ENCODE measurements around the gene OR52N1. TPM values are rescaled to one million over a fixed set of nuclear protein-coding genes. Genes with fewer than 3 reads are reported as not detected.

OR52N1 gene
- total and polyA plus RNA-seq, 5 donors = not detected

Other genes starting within 250 kb of the OR52N1 start
- not detected for gene OR52H1, start 242.7 kb downstream of the OR52N1 start, total RNA-seq
- not detected for gene OR52H1, start 242.7 kb downstream of the OR52N1 start, polyA plus RNA-seq
- gene OR52B6, start 210.4 kb downstream of the OR52N1 start, total RNA-seq = not detected
- gene OR52B6, start 210.4 kb downstream of the OR52N1 start, polyA plus RNA-seq = not detected
- gene TRIM6, start 194.6 kb downstream of the OR52N1 start, total RNA-seq = 1 to 10 TPM in 3 of 4 donors, under 1 TPM in 1; 0.81 to 2.4 (median 2.0) TPM
- 1.1 TPM for gene TRIM6, start 194.6 kb downstream of the OR52N1 start, polyA plus RNA-seq
- 1 to 10 TPM; 2.5 to 3.5 (median 2.9) TPM for gene TRIM34, start 166.3 kb downstream of the OR52N1 start, total RNA-seq
- gene TRIM34, start 166.3 kb downstream of the OR52N1 start, polyA plus RNA-seq = 1.8 TPM
- gene TRIM5, start 106.2 kb downstream of the OR52N1 start, total RNA-seq = 10 to 100 TPM in 2 of 4 donors, 1 to 10 TPM in 2; 7.9 to 11.7 (median 9.6) TPM
- 6.3 TPM for gene TRIM5, start 106.2 kb downstream of the OR52N1 start, polyA plus RNA-seq
- 10 to 100 TPM; 23.1 to 24.2 (median 24.1) TPM for gene TRIM22, start 101.5 kb downstream of the OR52N1 start, total RNA-seq
- 14.4 TPM for gene TRIM22, start 101.5 kb downstream of the OR52N1 start, polyA plus RNA-seq
- not detected for gene OR56B1, start 54.8 kb downstream of the OR52N1 start, total RNA-seq
- gene OR56B1, start 54.8 kb downstream of the OR52N1 start, polyA plus RNA-seq = not detected
- gene OR52N4, start 37.0 kb downstream of the OR52N1 start, total RNA-seq = not detected
- gene OR52N4, start 37.0 kb downstream of the OR52N1 start, polyA plus RNA-seq = not detected
- not detected for gene OR52N5, start 7.9 kb downstream of the OR52N1 start, total RNA-seq
- gene OR52N5, start 7.9 kb downstream of the OR52N1 start, polyA plus RNA-seq = not detected
- not detected for gene OR52N2, start 17.7 kb upstream of the OR52N1 start, total RNA-seq
- gene OR52N2, start 17.7 kb upstream of the OR52N1 start, polyA plus RNA-seq = not detected
- not detected for gene OR52E6, start 50.6 kb upstream of the OR52N1 start, total RNA-seq
- gene OR52E6, start 50.6 kb upstream of the OR52N1 start, polyA plus RNA-seq = not detected
- not detected for gene OR52E8, start 66.4 kb upstream of the OR52N1 start, total RNA-seq
- not detected for gene OR52E8, start 66.4 kb upstream of the OR52N1 start, polyA plus RNA-seq
- gene OR52E4, start 89.4 kb upstream of the OR52N1 start, total RNA-seq = not detected
- not detected for gene OR52E4, start 89.4 kb upstream of the OR52N1 start, polyA plus RNA-seq
- gene OR52E5, start 101.9 kb upstream of the OR52N1 start, total RNA-seq = not detected
- not detected for gene OR52E5, start 101.9 kb upstream of the OR52N1 start, polyA plus RNA-seq
- gene OR56A3, start 151.0 kb upstream of the OR52N1 start, total RNA-seq = not detected
- gene OR56A3, start 151.0 kb upstream of the OR52N1 start, polyA plus RNA-seq = not detected
- gene OR56A5, start 177.2 kb upstream of the OR52N1 start, total RNA-seq = not detected
- not detected for gene OR56A5, start 177.2 kb upstream of the OR52N1 start, polyA plus RNA-seq
- not detected for gene OR52L1, start 195.7 kb upstream of the OR52N1 start, total RNA-seq
- gene OR52L1, start 195.7 kb upstream of the OR52N1 start, polyA plus RNA-seq = not detected
- not detected for gene OR56A4, start 215.7 kb upstream of the OR52N1 start, total RNA-seq
- gene OR56A4, start 215.7 kb upstream of the OR52N1 start, polyA plus RNA-seq = not detected
- gene OR56A1, start 239.5 kb upstream of the OR52N1 start, total RNA-seq = not detected
- gene OR56A1, start 239.5 kb upstream of the OR52N1 start, polyA plus RNA-seq = not detected

Data from right cardiac atrium (tissue), 5 donors.